ENCODE measurements around the gene PRSS33.

The PRSS33 gene

GRCh38 chr16:2828876-2829430 is 41.6 kb upstream of the PRSS33 start:
- Histone ChIP-seq H3K27me3 (ENCODE audit: control insufficient read depth, insufficient read depth, low read length) (no peaks in the 10 kb centered on the region), H3K9ac (no peak overlapping the region), H3K4me1 (peaks cover 20% of the 10 kb centered on the region), H2AFZ (peak overlapping the region; percentile 98), H3K36me3 (ENCODE audit: control insufficient read depth, insufficient read depth, low read length) (no peaks in the 10 kb centered on the region), H3K4me2 (ENCODE audit: low read length) (no peak overlapping the region), H3K27ac (peak overlapping the region; percentile 97), H3K9me3 (ENCODE audit: control insufficient read depth, low read length) (no peaks in the 10 kb centered on the region), H3K4me3 (ENCODE audit: low read depth, low read length) (no peak overlapping the region), H3K79me2 (peaks cover 2% of the 10 kb centered on the region)
- TF ChIP-seq CTCF (IDR thresholded peaks at IDR 0.05): no peak

GRCh38 chr16:2828521-2828840 is 41.1 kb upstream of the PRSS33 start:
- Histone ChIP-seq H3K36me3 (ENCODE audit: control insufficient read depth, insufficient read depth, low read length) (no peaks in the 10 kb centered on the region), H3K27ac (no peak overlapping the region), H3K27me3 (ENCODE audit: control insufficient read depth, insufficient read depth, low read length) (no peaks in the 10 kb centered on the region), H3K9me3 (ENCODE audit: control insufficient read depth, low read length) (no peaks in the 10 kb centered on the region), H3K4me2 (ENCODE audit: low read length) (no peak overlapping the region), H3K9ac (no peak overlapping the region), H3K4me1 (peaks cover 20% of the 10 kb centered on the region), H3K79me2 (peaks cover 2% of the 10 kb centered on the region), H3K4me3 (ENCODE audit: low read depth, low read length) (no peak overlapping the region), H2AFZ (no peak overlapping the region)
- TF ChIP-seq CTCF (IDR thresholded peaks at IDR 0.05): no peak

GRCh38 chr16:2827831-2828520 is 40.6 kb upstream of the PRSS33 start:
- Histone ChIP-seq H3K36me3 (ENCODE audit: control insufficient read depth, insufficient read depth, low read length) (no peaks in the 10 kb centered on the region), H3K4me2 (ENCODE audit: low read length) (no peak overlapping the region), H2AFZ (no peak overlapping the region), H3K9me3 (ENCODE audit: control insufficient read depth, low read length) (no peaks in the 10 kb centered on the region), H3K27me3 (ENCODE audit: control insufficient read depth, insufficient read depth, low read length) (no peaks in the 10 kb centered on the region), H3K79me2 (peaks cover 2% of the 10 kb centered on the region), H3K4me1 (peaks cover 20% of the 10 kb centered on the region), H3K4me3 (ENCODE audit: low read depth, low read length) (no peak overlapping the region), H3K27ac (no peak overlapping the region), H3K9ac (no peak overlapping the region)
- no peak for TF ChIP-seq CTCF (IDR thresholded peaks at IDR 0.05)

DNA sequence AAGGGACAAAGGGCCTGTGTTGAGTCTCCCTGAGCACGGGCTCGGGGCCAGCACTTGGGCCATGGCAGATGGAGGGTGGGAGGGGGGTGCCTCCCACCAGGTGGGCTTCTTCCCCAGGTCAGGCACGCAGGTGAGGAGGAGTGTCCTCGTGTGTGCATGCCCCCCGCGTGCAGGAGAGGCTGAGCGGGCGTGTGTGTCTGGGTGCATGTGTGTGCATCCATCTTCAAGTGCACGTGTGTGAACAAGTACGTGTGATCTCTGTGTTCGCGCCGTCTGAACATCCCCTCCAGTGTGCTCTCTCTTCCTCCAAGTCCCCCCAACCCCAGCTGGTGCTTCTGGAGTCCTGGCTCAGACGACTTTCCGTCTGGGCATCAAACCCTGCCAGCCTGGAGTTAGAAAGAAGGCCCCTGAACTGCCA is 40.0 kb upstream of the PRSS33 start:
- Histone ChIP-seq H3K4me1 (peaks cover 20% of the 10 kb centered on the region), H3K4me3 (ENCODE audit: low read depth, low read length) (no peak overlapping the region), H3K9me3 (ENCODE audit: control insufficient read depth, low read length) (no peaks in the 10 kb centered on the region), H2AFZ (no peak overlapping the region), H3K36me3 (ENCODE audit: control insufficient read depth, insufficient read depth, low read length) (no peaks in the 10 kb centered on the region), H3K79me2 (peaks cover 2% of the 10 kb centered on the region), H3K4me2 (ENCODE audit: low read length) (no peak overlapping the region), H3K9ac (no peak overlapping the region), H3K27ac (no peak overlapping the region), H3K27me3 (ENCODE audit: control insufficient read depth, insufficient read depth, low read length) (no peaks in the 10 kb centered on the region)
- TF ChIP-seq CTCF (IDR thresholded peaks at IDR 0.05): no peak

Data from parathyroid adenoma (tissue), 2 donors.